Neutrophil (primary cell): Measurements from ENCODE around the gene GLB1L.
"Not testable (repeated sequence)": the region's sequence is repeated elsewhere in the genome, so short reads cannot be mapped to it uniquely, and the experiment has no call there.

ENCODE experiments used
- H3K27ac ChIP-seq: fragments of 200-600 bp; sonication (generic); 2 replicates; pipeline ENCODE4 v1.5.1; 2016; ENCODE audit warnings: mild to moderate bottlenecking, moderate library complexity
- H3K27me3 ChIP-seq: fragments of 200-600 bp; sonication (generic); 2 replicates; pipeline ENCODE4 v1.6.0; 2016; ENCODE audit warnings: mild to moderate bottlenecking
- H3K36me3 ChIP-seq: fragments of 200-600 bp; sonication (generic); 2 replicates; pipeline ENCODE4 v1.5.1; 2017
- H3K4me1 ChIP-seq, 2 experiments: fragments of 200-600 bp in 1 of 2; sonication (generic) in 1 of 2; 1 replicate in 1 of 2; 2 replicates in 1 of 2; pipeline versions ENCODE4 v1.5.1 to v1.6.1; 2013 to 2016; ENCODE audit warnings: low read depth in 1 of 2, low read length in 1 of 2, mild to moderate bottlenecking in 1 of 2, moderate library complexity in 1 of 2; ENCODE audit not compliant: control insufficient read depth in 1 of 2, insufficient read depth in 1 of 2
- H3K4me3 ChIP-seq, 2 experiments: fragments of 200-600 bp in 1 of 2; sonication (generic) in 1 of 2; 1 replicate in 1 of 2; 2 replicates in 1 of 2; pipeline ENCODE4 v1.5.1; 2013 to 2016; ENCODE audit warnings: low read depth in 1 of 2, low read length in 1 of 2, mild to moderate bottlenecking in 1 of 2, moderate library complexity in 1 of 2
- H3K9me3 ChIP-seq: fragments of 200-600 bp; sonication (generic); 2 replicates; pipeline ENCODE4 v1.5.1; 2016
- TF ChIP-seq, protein P1 (sequence below): fragments of 200-600 bp; sonication (generic); IDR thresholded peaks from 2 replicates; pipeline ENCODE4 v1.5.1; 2016; ENCODE audit warnings: antibody characterized with exemption

GLB1L gene

DNA sequence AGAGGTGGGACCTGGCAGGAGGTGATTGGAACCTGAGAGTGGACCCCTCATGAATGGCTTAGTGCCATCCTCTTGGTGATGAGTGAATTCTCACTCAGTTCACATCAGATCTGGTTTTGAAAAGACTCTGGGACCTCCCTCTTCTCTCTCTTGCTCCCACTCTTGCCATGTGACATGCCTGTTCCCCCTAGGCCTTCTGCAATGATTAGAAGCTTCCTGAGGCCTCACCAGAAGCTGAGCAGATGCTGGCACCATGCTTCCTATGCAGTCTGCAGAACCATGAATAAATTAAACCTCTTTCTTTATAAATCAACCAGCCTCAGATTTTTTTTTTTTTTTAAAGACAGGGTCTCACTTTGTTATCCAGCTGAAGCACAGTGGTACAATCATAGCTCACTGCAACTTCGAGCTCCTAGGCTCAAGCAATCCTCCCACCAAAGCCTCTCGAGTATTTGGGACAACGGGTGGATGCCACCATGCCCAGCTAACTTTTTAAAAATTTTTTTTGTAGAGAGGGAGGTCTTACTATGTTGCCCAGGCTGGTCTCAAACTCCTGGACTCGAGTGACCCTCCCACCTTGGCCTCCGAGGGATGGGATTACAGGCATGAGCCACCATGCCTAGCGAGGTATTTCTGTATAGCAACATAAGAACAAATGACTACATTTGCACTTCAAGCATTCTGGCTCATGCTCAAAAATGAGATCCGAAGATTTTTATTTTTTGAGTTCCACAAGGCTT is 40.6 kb downstream of the GLB1L start:
- TF ChIP-seq, protein P1, sequence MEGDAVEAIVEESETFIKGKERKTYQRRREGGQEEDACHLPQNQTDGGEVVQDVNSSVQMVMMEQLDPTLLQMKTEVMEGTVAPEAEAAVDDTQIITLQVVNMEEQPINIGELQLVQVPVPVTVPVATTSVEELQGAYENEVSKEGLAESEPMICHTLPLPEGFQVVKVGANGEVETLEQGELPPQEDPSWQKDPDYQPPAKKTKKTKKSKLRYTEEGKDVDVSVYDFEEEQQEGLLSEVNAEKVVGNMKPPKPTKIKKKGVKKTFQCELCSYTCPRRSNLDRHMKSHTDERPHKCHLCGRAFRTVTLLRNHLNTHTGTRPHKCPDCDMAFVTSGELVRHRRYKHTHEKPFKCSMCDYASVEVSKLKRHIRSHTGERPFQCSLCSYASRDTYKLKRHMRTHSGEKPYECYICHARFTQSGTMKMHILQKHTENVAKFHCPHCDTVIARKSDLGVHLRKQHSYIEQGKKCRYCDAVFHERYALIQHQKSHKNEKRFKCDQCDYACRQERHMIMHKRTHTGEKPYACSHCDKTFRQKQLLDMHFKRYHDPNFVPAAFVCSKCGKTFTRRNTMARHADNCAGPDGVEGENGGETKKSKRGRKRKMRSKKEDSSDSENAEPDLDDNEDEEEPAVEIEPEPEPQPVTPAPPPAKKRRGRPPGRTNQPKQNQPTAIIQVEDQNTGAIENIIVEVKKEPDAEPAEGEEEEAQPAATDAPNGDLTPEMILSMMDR, result no peak
- Histone ChIP-seq H3K27me3 (peaks cover 3% of the 10 kb centered on the region), H3K4me3 (no peak overlapping the region), H3K27ac (no peak overlapping the region), H3K36me3 (peaks cover 20% of the 10 kb centered on the region), H3K9me3 (no peaks in the 10 kb centered on the region), H3K4me1 (peaks cover 33 to 37% of the 10 kb centered on the region in 2 experiments)

DNA sequence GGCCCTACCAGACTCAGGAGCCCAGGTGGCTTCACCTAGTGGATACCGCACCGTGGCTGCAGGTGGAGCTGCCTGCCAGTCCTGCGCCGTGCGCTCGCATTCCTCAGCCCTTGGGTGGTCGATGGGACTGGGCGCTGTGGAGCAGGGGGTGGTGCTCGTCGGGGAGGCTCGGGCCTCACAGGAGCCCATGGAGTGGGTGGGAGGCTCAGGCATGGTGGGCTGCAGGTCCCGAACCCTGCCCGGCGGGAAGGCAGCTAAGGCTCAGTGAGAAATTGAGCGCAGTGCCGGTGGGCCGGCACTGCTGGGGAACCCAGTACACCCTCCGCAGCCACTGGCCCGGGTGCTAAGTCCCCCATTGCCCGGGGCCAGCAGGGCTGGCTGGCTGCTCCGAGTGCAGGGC is 43.9 kb downstream of the GLB1L start:
- H3K36me3 ChIP-seq, H3K4me1 ChIP-seq, H3K4me3 ChIP-seq, H3K27ac ChIP-seq, H3K9me3 ChIP-seq: not testable (repeated sequence)
- peaks cover 13% of the 10 kb centered on the region for H3K27me3 ChIP-seq

DNA sequence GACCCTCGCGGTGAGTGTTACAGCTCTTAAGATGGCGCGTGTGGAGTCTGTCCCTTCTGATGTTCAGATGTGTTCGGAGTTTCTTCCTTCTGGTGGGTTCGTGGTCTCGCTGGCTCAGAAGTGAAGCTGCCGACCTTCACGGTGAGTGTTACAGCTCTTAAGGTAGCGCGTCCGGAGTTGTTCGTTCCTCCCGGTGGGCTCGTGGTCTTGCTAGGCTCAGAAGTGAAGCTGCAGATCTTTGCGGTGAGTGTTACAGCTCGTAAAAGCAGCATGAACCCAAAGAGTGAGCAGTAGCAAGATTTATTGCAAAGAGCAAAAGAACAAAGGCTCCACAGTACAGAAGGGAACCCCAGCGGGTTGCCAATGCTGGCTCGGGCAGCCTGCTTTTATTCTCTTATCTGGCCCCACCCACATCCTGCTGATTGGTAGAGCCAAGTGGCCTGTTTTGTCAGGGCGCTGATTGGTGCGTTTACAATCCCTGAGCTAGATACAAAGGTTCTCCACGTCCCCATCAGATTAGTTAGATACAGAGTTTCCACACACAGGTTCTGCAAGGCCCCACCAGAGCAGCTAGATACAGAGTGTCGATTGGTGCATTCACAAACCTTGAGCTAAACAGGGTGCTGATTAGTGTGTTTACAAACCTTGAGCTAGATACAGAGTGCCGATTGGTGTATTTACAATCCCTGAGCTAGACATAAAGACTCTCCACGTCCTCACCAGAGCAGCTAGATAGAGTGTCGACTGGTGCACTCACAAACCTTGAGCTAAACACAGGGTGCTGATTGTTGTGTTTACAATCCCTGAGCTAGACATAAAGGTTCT is 44.5 kb downstream of the GLB1L start:
- H3K4me3 ChIP-seq, H3K9me3 ChIP-seq, H3K4me1 ChIP-seq, H3K27ac ChIP-seq, H3K36me3 ChIP-seq: not testable (repeated sequence)
- H3K27me3 ChIP-seq, result peaks cover 16% of the 10 kb centered on the region

DNA sequence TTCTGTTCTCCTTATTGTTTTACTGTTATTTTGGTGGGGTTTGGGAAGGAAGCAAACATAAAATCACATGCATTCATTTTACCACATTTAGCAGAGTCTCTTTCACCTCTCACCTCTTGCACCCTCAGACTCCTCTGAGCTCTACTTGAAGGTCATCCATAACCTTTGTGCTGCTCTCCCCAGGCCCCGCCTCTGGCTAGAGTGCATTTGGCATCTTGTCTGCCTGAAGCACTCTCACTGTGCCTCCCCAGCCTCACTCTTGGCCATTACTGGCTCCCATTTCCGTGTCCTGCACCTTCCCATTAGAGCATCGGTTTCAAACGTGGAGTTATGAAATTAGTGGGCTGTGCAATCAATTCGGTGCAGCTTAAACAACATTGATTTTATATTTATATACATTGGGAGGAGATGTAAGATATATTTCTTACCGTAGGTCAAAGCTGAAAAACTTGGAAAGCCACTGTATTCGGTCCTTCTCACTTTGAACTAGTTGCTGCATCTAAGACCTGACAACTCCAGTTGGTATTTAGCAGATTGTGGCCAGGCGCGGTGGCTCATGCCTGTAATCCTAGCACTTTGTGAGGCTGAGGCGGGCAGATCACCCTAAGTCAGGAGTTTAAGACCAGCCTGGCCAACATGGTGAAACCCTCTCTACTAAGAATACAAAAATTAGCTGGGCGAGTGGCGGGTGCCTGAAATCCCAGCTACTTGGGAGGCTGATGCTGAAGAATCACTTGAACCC is 45.6 kb downstream of the GLB1L start:
- Histone ChIP-seq H3K36me3 (no peaks in the 10 kb centered on the region), H3K4me3 (no peak overlapping the region), H3K27ac (no peak overlapping the region), H3K4me1 (no peaks in the 10 kb centered on the region), H3K9me3 (no peaks in the 10 kb centered on the region), H3K27me3 (peaks cover 24% of the 10 kb centered on the region)
- TF ChIP-seq, protein P1, result no peak

DNA sequence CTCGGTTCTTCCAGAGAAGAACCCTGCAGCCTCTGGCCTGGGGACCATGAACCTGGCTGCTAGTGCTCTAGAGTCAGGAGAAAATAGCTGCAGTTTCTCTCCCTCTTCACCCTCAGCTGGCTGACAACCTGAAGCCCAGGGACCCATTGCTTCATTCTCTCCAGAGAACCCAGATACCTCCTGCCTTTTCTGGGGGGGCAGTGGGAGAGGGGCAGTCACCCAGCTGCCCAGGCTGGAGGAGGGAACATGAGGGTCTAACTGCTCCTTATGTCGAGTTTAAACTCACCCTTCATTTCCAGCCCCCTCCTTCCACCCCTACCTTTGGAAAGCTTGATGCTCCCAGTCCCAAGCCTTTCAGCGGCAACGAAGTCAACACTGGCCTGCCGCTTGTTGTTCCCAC is 46.3 kb downstream of the GLB1L start:
- Histone ChIP-seq H3K4me3 (no peak overlapping the region), H3K9me3 (no peaks in the 10 kb centered on the region), H3K27me3 (peaks cover 24% of the 10 kb centered on the region), H3K27ac (no peak overlapping the region), H3K4me1 (no peaks in the 10 kb centered on the region), H3K36me3 (no peaks in the 10 kb centered on the region)
- TF ChIP-seq, protein P1, result no peak

DNA sequence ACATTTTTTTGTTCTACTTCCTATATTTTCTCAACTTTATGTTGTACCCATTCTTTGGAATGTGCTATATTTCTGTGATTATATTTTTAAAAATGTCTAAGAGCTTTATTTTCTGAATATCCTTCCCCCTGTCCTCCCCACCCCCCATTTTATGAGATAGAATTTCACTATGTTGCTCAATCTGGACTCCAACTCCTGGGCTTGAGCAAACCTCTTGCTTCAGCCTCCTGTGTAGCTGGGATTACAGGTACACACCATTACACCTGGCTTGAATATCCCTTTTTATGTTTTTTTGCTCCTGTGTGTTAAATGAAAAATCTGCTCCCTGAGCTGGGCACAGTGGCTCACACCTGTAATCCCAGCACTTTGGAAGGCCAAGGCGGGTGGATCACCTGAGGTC is 47.9 kb downstream of the GLB1L start:
- Histone ChIP-seq H3K36me3 (no peaks in the 10 kb centered on the region), H3K27me3 (peaks cover 24% of the 10 kb centered on the region), H3K27ac (no peak overlapping the region), H3K4me1 (no peaks in the 10 kb centered on the region), H3K4me3 (no peak overlapping the region), H3K9me3 (no peaks in the 10 kb centered on the region)
- TF ChIP-seq, protein P1, result no peak
